Activated CD8-positive, alpha-beta T cell treated with anti-CD3 and anti-CD28 coated beads for 36 hours (primary cell): ENCODE data around the gene TNPO1. TPM values are rescaled to one million over a fixed set of nuclear protein-coding genes. Genes with fewer than 3 reads are reported as not detected.

Experiments
- ATAC-seq: fragments of 200-7000 bp; cut with Tn5 transposase; one replicate; pipeline ENCODE4 v1.10.0; 2021; ENCODE audit warnings: mild to moderate bottlenecking, moderate library complexity
- CTCF ChIA-PET: fragments of 350-600 bp; sonication (Branson Sonifier 250); formaldehyde crosslinking; loops from one replicate; lab custom pipeline; 2021; ENCODE audit warnings: antibody characterized with exemption; lab: Charles Lee
- POLR2A ChIA-PET: fragments of 350-600 bp; sonication (Branson Sonifier 250); formaldehyde crosslinking; loops from one replicate; lab custom pipeline; 2021; ENCODE audit warnings: antibody characterized with exemption; lab: Charles Lee
- DNase-seq: peaks from one replicate; pipeline ENCODE4 v3.0.0-alpha.2; 2020
- H3K27ac Mint-ChIP-seq: one replicate; pipeline ENCODE4 v1.8.0; 2021; ENCODE audit warnings: mild to moderate bottlenecking, mixed read lengths
- H3K27me3 Mint-ChIP-seq: one replicate; pipeline ENCODE4 v1.8.0; 2021; ENCODE audit warnings: mixed read lengths
- H3K36me3 Mint-ChIP-seq: one replicate; pipeline ENCODE4 v1.8.0; 2021; ENCODE audit warnings: low read depth, mixed read lengths
- H3K4me1 Mint-ChIP-seq: one replicate; pipeline ENCODE4 v1.8.0; 2021; ENCODE audit warnings: low read depth, mixed read lengths
- H3K4me3 Mint-ChIP-seq: one replicate; pipeline ENCODE4 v1.8.0; 2021; ENCODE audit warnings: mild to moderate bottlenecking, moderate library complexity, mixed read lengths
- H3K9me3 Mint-ChIP-seq: one replicate; pipeline ENCODE4 v1.8.0; 2021; ENCODE audit warnings: mixed read lengths
- intact Hi-C: fragments of 100-400 bp; cut with micrococcal nuclease; formaldehyde crosslinking; loops from one replicate; pipeline ENCODE4 v1.10.0; 2022
- total RNA-seq, 2 experiments: library from RNA; stranded (reverse); gene quantifications; one replicate each; pipeline ENCODE4 v1.2.3, GENCODE V29; 2021
- TF ChIP-seq, protein P1 (sequence below): fragments of 200-600 bp; IDR thresholded peaks from one replicate; pipeline ENCODE4 v1.8.0; 2022; ENCODE audit warnings: antibody characterized with exemption, mild to moderate bottlenecking

The TNPO1 gene
- total RNA-seq, 2 experiments from 2014 or later, result 97.8 to 116 TPM

DNA sequence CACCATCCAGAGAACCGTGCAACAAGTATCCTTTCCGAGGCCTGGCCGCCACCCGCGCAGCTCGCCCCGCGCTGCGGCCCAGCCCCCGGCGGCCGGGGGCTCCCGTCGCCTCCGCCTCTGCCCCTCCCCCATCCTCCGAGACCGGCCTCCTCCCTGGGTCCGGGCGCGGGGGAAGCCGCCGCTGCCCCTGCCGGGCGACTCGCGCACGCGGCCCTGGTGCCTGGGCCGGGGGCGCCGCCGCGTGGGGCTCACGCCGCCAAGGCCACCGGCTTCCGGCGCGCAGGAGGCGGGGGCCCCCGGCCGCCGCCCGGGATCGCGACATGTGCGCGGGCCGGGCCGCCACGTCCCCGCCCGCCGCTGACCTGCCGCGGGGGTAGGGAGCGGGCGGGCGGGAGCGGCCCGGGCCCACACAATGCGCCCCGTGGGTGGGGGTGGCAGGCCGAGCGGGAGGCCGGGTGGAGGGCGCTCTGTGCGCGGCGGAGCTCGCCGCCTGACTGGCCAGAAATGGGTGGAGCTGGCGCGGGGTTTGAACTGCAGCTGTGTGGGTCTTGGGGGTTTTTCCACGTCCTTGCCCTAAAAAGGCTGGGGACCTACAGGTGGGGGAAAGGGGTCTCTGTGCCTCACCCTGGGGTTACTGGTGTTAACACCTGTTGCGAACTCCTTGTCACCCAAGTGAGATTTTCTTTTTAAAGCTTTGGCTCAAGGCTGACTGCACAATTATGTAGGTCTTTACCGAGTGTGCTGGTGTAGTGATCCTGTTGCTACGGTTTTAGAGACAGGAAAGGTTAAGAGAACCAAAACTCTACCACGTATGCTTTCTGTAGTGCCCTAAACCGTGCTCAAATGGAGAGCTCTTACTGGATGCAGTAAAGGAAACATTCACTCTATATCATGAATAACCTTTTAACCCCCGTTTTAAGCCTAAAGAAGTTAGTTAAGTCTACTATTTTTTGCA lies 32.3 kb downstream of the TNPO1 start:
- Mint-ChIP-seq H3K36me3 (peaks cover 35% of the 10 kb centered on the region), H3K4me3 (peak overlapping the region; percentile 99), H3K9me3 (no peaks in the 10 kb centered on the region), H3K4me1 (peaks cover 55% of the 10 kb centered on the region), H3K27ac (peak overlapping the region; percentile 99), H3K27me3 (no peaks in the 10 kb centered on the region)
- TF ChIP-seq, protein P1, sequence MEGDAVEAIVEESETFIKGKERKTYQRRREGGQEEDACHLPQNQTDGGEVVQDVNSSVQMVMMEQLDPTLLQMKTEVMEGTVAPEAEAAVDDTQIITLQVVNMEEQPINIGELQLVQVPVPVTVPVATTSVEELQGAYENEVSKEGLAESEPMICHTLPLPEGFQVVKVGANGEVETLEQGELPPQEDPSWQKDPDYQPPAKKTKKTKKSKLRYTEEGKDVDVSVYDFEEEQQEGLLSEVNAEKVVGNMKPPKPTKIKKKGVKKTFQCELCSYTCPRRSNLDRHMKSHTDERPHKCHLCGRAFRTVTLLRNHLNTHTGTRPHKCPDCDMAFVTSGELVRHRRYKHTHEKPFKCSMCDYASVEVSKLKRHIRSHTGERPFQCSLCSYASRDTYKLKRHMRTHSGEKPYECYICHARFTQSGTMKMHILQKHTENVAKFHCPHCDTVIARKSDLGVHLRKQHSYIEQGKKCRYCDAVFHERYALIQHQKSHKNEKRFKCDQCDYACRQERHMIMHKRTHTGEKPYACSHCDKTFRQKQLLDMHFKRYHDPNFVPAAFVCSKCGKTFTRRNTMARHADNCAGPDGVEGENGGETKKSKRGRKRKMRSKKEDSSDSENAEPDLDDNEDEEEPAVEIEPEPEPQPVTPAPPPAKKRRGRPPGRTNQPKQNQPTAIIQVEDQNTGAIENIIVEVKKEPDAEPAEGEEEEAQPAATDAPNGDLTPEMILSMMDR, result no peak
- ATAC-seq (peak; percentile 57), DNase-seq (peak; percentile 62)
- intact Hi-C loops, result no loop called here
- ChIA-PET POLR2A (interaction anchor here (0.6 to 3.2 kb wide), 17 partner anchors 10 to 540 kb away, joined by 3 to 23 read pairs (median 3); partner anchors contain the start of genes MRPS27, PTCD2 and TNPO1), CTCF (interaction anchor here (0.8 to 3.3 kb wide), 5 partner anchors 9 to 32 kb away, joined by 3 to 16 read pairs (median 3); partner anchors contain the start of gene TNPO1)

DNA sequence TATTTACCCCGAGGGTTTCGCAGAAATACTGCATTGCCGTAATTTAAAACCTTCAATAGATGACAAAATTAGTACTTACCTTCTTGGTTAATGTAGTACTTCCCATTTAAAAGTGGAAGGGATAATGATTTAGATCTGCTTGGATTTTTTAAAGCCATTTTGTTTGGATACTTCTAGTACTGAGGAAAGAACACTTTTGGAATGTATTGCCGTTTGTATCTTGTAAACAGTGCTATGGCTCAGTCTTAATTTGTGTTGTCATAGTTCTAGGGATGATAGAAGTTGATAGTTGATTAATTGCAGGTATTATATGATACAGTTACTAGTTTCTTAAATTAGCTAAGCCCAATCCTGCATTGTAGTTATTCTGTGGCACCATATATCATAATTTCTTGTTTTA lies 33.1 kb downstream of the TNPO1 start:
- Mint-ChIP-seq H3K36me3 (peaks cover 41% of the 10 kb centered on the region), H3K27ac (peak overlapping the region; percentile 90), H3K4me1 (peaks cover 56% of the 10 kb centered on the region), H3K4me3 (peak overlapping the region; percentile 91), H3K27me3 (no peaks in the 10 kb centered on the region), H3K9me3 (no peaks in the 10 kb centered on the region)
- ChIA-PET CTCF (interaction anchor here (0.8 to 3.3 kb wide), 5 partner anchors 9 to 32 kb away, joined by 3 to 16 read pairs (median 3); partner anchors contain the start of gene TNPO1), POLR2A (interaction anchor here (0.6 to 3.2 kb wide), 8 partner anchors 9 to 530 kb away, joined by 3 to 23 read pairs (median 3); partner anchors contain the start of genes MRPS27, PTCD2 and TNPO1)
- DNase-seq (no peak), ATAC-seq (no peak)
- intact Hi-C loops, result no loop called here
- TF ChIP-seq, protein P1, result no peak

DNA sequence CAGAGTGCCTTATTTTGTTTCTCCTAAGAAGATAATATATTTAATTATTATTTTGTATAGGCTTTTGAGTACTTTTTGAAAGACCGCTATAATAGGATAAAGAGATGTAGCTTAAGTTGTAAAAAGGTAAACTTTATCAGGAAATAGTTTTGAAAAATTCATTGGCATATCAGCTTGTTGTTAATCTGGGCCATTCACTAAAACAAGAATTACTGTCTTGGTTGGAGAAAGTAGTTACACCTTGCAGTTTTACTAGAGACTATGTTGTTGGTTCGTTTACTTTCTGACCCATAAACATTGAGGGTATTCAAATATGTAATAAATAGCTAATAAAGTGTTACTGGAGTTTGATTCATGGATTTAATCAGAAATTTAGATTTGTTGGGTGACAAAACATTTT lies 33.7 kb downstream of the TNPO1 start:
- POLR2A ChIA-PET, result interaction anchor here (1.0 to 3.2 kb wide), 4 partner anchors 9 to 530 kb away, joined by 3 to 23 read pairs (median 8); partner anchors contain the start of genes MRPS27, PTCD2 and TNPO1
- DNase-seq (no peak), ATAC-seq (no peak)
- Mint-ChIP-seq H3K4me3 (peak overlapping the region; percentile 91), H3K27ac (no peak overlapping the region), H3K36me3 (peaks cover 44% of the 10 kb centered on the region), H3K27me3 (no peaks in the 10 kb centered on the region), H3K9me3 (no peaks in the 10 kb centered on the region), H3K4me1 (peaks cover 55% of the 10 kb centered on the region)
- intact Hi-C loops, result no loop called here
- CTCF ChIA-PET, result interaction anchor here (1.5 to 3.3 kb wide), 2 partner anchors 10 to 33 kb away, joined by 3 to 16 read pairs; partner anchors contain the start of gene TNPO1
- TF ChIP-seq, protein P1, result no peak

DNA sequence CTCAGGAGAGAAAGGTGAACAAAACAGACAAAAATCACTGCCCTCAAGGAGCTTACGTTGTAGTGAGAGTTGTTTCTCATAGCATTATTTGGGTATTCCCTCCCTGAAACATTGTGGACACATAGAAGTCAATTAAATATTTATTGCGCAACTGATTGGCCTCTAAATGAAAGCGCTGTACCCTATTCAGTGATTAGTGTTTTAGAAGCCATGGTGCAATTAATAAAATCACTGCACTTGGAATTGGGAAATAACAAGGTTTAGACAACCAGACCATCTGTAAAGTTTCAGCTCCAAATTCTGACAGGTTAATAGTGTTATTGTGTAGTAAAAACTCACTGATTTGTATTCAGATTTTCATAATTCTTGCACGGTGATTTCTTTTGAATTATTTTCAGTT lies 35.9 kb downstream of the TNPO1 start:
- Mint-ChIP-seq H3K36me3 (peaks cover 63% of the 10 kb centered on the region), H3K27me3 (no peaks in the 10 kb centered on the region), H3K4me3 (no peak overlapping the region), H3K27ac (no peak overlapping the region), H3K4me1 (peaks cover 58% of the 10 kb centered on the region), H3K9me3 (no peaks in the 10 kb centered on the region)
- CTCF ChIA-PET, result no interaction called here
- ATAC-seq (no peak), DNase-seq (no peak)
- intact Hi-C loops, result no loop called here
- TF ChIP-seq, protein P1, result no peak
- POLR2A ChIA-PET, result interaction anchor here (1.2 kb wide), 1 partner anchor 16 kb away, joined by 4 read pairs; no protein-coding TSS in a partner anchor
